Peyer's patch (tissue), 4 donors: Measurements from ENCODE around the gene AGAP5. TPM values are rescaled to one million over a fixed set of nuclear protein-coding genes. Genes with fewer than 3 reads are reported as not detected.
A peak's percentile ranks its signal among the peaks of the same experiment; 100 is the strongest.
"Not testable (repeated sequence)": the region's sequence is repeated elsewhere in the genome, so short reads cannot be mapped to it uniquely, and the experiment has no call there.

Source experiments
- DNase-seq, 3 donors: peaks; one replicate each; pipeline ENCODE4 v3.0.0-alpha.2; 2017 to 2019
- H3K27ac ChIP-seq, 4 donors: fragments of 200-600 bp; sonication (generic); one replicate each; pipeline ENCODE4 v1.5.1; 2016 to 2019
- H3K27me3 ChIP-seq, 2 donors: fragments of 200-600 bp; sonication (generic); one replicate each; pipeline ENCODE4 v1.5.1; 2019
- H3K36me3 ChIP-seq, 3 donors: fragments of 200-600 bp; sonication (generic); one replicate each; pipeline ENCODE4 v1.5.1; 2016 to 2019
- H3K4me1 ChIP-seq, 4 donors: fragments of 200-600 bp; sonication (generic); one replicate each; pipeline ENCODE4 v1.5.1; 2016 to 2019
- H3K4me3 ChIP-seq, 4 donors: fragments of 200-600 bp; sonication (generic); 1 replicate in 3 of 4; 2 replicates in 1 of 4; pipeline ENCODE4 v1.5.1; 2016 to 2019; ENCODE audit warnings: mild to moderate bottlenecking in 1 of 4
- H3K9me3 ChIP-seq, 4 donors: fragments of 200-600 bp; sonication (generic); one replicate each; pipeline ENCODE4 v1.5.1; 2016 to 2019; ENCODE audit warnings: mild to moderate bottlenecking in 1 of 4
- CTCF ChIP-seq, 6 experiments: fragments of 450-650 bp in 4 of 6; fragments of 200-600 bp in 2 of 6; sonication (generic) in 1 of 6; IDR thresholded peaks; one replicate each; pipeline ENCODE4 v1.5.1; 2017 to 2019; ENCODE audit warnings: antibody characterized with exemption in 6 of 6, mild to moderate bottlenecking in 3 of 6, moderate library complexity in 1 of 6
- POLR2A ChIP-seq, 2 donors: fragments of 450-650 bp; IDR thresholded peaks; one replicate each; pipeline ENCODE4 v1.5.1; 2017; ENCODE audit warnings: antibody characterized with exemption in 2 of 2, mild to moderate bottlenecking in 2 of 2, moderate library complexity in 2 of 2
- total RNA-seq, 4 donors: library from RNA; depleted of rRNA; stranded (reverse); fragments of >200 nt; gene quantifications; one replicate each; pipeline ENCODE4 v1.1.0, GENCODE V29; 2016

Gene AGAP5
- total RNA-seq, 4 donors from 2014 or later, result 11.6 to 23.3 (median 16.1) TPM

GRCh38 chr10:73664156-73665040 lies 33.5 kb downstream of the AGAP5 start:
- H3K4me3 ChIP-seq, H3K4me1 ChIP-seq, H3K9me3 ChIP-seq, H3K27me3 ChIP-seq, H3K27ac ChIP-seq, H3K36me3 ChIP-seq: not testable (repeated sequence)
- DNase-seq, result peak in 1 of 3 donors; percentile 31

- H3K27me3 ChIP-seq, H3K4me3 ChIP-seq, H3K4me1 ChIP-seq, H3K36me3 ChIP-seq, H3K9me3 ChIP-seq, H3K27ac ChIP-seq: not testable (repeated sequence)
- peak in 1 of 3 donors; percentile 15 for DNase-seq
Observed at GRCh38 chr10:73663621-73664020, 34.3 kb downstream of the AGAP5 start.

- H3K9me3 ChIP-seq, H3K4me1 ChIP-seq, H3K36me3 ChIP-seq, H3K27ac ChIP-seq, H3K4me3 ChIP-seq, H3K27me3 ChIP-seq: not testable (repeated sequence)
- DNase-seq, result peak in 1 of 3 donors; percentile 2
Observed at GRCh38 chr10:73662705-73663104, 35.2 kb downstream of the AGAP5 start.

GRCh38 chr10:73655990-73656298 lies 42.0 kb downstream of the AGAP5 start, which contains the start of gene SYNPO2L:
TSS of gene SYNPO2L (minus strand) at chr10:73656029. CDS start at chr10:73655922, 107 bp downstream.
- no peak for TF ChIP-seq POLR2A (IDR thresholded peaks at IDR 0.05)
- no peak for TF ChIP-seq CTCF (IDR thresholded peaks at IDR 0.05)
- Histone ChIP-seq H3K36me3 (no peaks in the 10 kb centered on the region), H3K27ac (no peak within 1 kb of the TSS)

GRCh38 chr10:73655257-73655989 lies 42.5 kb downstream of the AGAP5 start:
- peak in 1 of 3 donors; percentile 34 for DNase-seq
- no peak for TF ChIP-seq POLR2A (IDR thresholded peaks at IDR 0.05)
- TF ChIP-seq CTCF (IDR thresholded peaks at IDR 0.05), result no peak
- Histone ChIP-seq H3K27ac (no peak overlapping the region), H3K4me1 (no peaks in the 10 kb centered on the region), H3K27me3 (no peaks in the 10 kb centered on the region), H3K36me3 (no peaks in the 10 kb centered on the region), H3K9me3 (no peaks in the 10 kb centered on the region), H3K4me3 (no peak overlapping the region)

More at GRCh38 chr10:73655990-73656298, 42.0 kb downstream of the AGAP5 start, which contains the start of gene SYNPO2L:
- H3K9me3 ChIP-seq, result no peaks in the 10 kb centered on the region
- no peaks in the 10 kb centered on the region for H3K4me1 ChIP-seq
- no peak within 1 kb of the TSS for H3K4me3 ChIP-seq
- no peak for DNase-seq
- no peaks in the 10 kb centered on the region for H3K27me3 ChIP-seq

- H3K36me3 ChIP-seq, result no peaks in the 10 kb centered on the region
- no peak for DNase-seq
- H3K9me3 ChIP-seq, result no peaks in the 10 kb centered on the region
- no peak overlapping the region for H3K27ac ChIP-seq
- peaks cover 0 to under 1% (median 0%) of the 10 kb centered on the region in 4 donors for H3K4me1 ChIP-seq
- no peak for TF ChIP-seq CTCF (IDR thresholded peaks at IDR 0.05)
- no peak for TF ChIP-seq POLR2A (IDR thresholded peaks at IDR 0.05)
- no peak overlapping the region for H3K4me3 ChIP-seq
- no peaks in the 10 kb centered on the region for H3K27me3 ChIP-seq
Observed at GRCh38 chr10:73653701-73654100, 44.2 kb downstream of the AGAP5 start.

- Histone ChIP-seq H3K4me3 (no peak overlapping the region), H3K4me1 (peaks cover 0 to 6% (median 0%) of the 10 kb centered on the region in 4 donors), H3K27ac (no peak overlapping the region), H3K36me3 (no peaks in the 10 kb centered on the region), H3K9me3 (no peaks in the 10 kb centered on the region), H3K27me3 (no peaks in the 10 kb centered on the region)
- DNase-seq, result peak in 1 of 3 donors; percentile 36
- no peak for TF ChIP-seq CTCF (IDR thresholded peaks at IDR 0.05)
Observed at GRCh38 chr10:73653195-73653594, 44.7 kb downstream of the AGAP5 start.
